Endothelial cell (in vitro differentiated cells): ENCODE results near the gene TMEM200B. TPM values are rescaled to one million over a fixed set of nuclear protein-coding genes. Genes with fewer than 3 reads are reported as not detected.
"Not testable (repeated sequence)": the region's sequence is repeated elsewhere in the genome, so short reads cannot be mapped to it uniquely, and the experiment has no call there.

Experiments
- DNase-seq: peaks from one replicate; pipeline ENCODE4 v3.0.0; 2021; ENCODE audit warnings: low spot score
- H3K27ac Mint-ChIP-seq: one replicate; pipeline ENCODE4 v1.8.0; 2021; ENCODE audit warnings: mixed read lengths, inconsistent platforms; ENCODE audit not compliant: unreplicated experiment
- H3K27me3 Mint-ChIP-seq: one replicate; pipeline ENCODE4 v1.8.0; 2021; ENCODE audit warnings: mild to moderate bottlenecking, moderate library complexity, mixed read lengths, inconsistent platforms; ENCODE audit not compliant: unreplicated experiment
- H3K36me3 Mint-ChIP-seq: one replicate; pipeline ENCODE4 v1.8.0; 2021; ENCODE audit warnings: mild to moderate bottlenecking, low read depth, mixed read lengths, inconsistent platforms; ENCODE audit not compliant: unreplicated experiment
- H3K4me1 Mint-ChIP-seq: one replicate; pipeline ENCODE4 v1.8.0; 2021; ENCODE audit warnings: mild to moderate bottlenecking, mixed read lengths, inconsistent platforms; ENCODE audit not compliant: unreplicated experiment
- H3K4me3 Mint-ChIP-seq: one replicate; pipeline ENCODE4 v1.8.0; 2021; ENCODE audit warnings: mild to moderate bottlenecking, mixed read lengths, inconsistent platforms; ENCODE audit not compliant: unreplicated experiment
- H3K9me3 Mint-ChIP-seq: one replicate; pipeline ENCODE4 v1.8.0; 2021; ENCODE audit warnings: mixed read lengths, inconsistent platforms; ENCODE audit not compliant: unreplicated experiment
- total RNA-seq: library from RNA; stranded (reverse); fragmentation: NEBNext Ultra II Directional; extraction: Animal tissue kit (Norgen Biotek cat#: 25700); gene quantifications from one replicate; pipeline ENCODE4 v1.2.1, GENCODE V29; 2021; ENCODE audit not compliant: unreplicated experiment
- TF ChIP-seq, protein P1 (sequence below): fragments of 200-600 bp; sonication (generic); IDR thresholded peaks from one replicate; pipeline ENCODE4 v1.5.0; 2021; ENCODE audit warnings: antibody characterized with exemption; ENCODE audit not compliant: unreplicated experiment

TMEM200B gene
- total RNA-seq, 1 donor from 2014 or later, result 0.95 TPM

DNA sequence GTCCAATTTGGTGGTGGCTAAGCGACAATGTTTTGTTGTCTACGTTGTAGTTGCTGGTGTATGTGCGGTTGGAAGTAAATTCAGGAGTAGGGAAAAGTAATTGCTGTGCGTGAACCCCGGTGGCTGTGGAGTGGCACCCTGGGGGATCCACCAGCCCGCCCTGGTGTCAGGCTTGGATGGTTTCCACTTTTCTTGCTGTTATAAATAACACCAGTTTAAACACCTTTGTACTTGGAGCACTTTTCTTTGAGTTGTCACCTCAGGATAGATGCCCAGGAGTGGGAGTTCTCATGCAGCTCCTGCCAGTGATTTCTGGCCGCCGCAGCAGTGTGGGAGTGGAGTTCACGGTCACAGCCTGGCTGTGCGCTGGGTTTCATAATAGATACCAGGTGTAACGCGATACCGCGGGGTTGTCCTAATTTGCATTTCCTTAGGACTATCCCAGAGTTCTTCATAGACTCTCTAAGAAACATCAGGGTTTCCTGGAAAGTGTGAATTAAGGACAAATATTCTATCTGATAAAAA is 12.8 kb upstream of the TMEM200B start:
- Mint-ChIP-seq H3K36me3 (no peaks in the 10 kb centered on the region), H3K4me3 (no peak overlapping the region), H3K9me3 (no peaks in the 10 kb centered on the region), H3K27ac (no peak overlapping the region), H3K27me3 (peaks cover 3% of the 10 kb centered on the region), H3K4me1 (peaks cover 7% of the 10 kb centered on the region)
- TF ChIP-seq, protein P1, sequence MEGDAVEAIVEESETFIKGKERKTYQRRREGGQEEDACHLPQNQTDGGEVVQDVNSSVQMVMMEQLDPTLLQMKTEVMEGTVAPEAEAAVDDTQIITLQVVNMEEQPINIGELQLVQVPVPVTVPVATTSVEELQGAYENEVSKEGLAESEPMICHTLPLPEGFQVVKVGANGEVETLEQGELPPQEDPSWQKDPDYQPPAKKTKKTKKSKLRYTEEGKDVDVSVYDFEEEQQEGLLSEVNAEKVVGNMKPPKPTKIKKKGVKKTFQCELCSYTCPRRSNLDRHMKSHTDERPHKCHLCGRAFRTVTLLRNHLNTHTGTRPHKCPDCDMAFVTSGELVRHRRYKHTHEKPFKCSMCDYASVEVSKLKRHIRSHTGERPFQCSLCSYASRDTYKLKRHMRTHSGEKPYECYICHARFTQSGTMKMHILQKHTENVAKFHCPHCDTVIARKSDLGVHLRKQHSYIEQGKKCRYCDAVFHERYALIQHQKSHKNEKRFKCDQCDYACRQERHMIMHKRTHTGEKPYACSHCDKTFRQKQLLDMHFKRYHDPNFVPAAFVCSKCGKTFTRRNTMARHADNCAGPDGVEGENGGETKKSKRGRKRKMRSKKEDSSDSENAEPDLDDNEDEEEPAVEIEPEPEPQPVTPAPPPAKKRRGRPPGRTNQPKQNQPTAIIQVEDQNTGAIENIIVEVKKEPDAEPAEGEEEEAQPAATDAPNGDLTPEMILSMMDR, result no peak
- DNase-seq, result no peak

DNA sequence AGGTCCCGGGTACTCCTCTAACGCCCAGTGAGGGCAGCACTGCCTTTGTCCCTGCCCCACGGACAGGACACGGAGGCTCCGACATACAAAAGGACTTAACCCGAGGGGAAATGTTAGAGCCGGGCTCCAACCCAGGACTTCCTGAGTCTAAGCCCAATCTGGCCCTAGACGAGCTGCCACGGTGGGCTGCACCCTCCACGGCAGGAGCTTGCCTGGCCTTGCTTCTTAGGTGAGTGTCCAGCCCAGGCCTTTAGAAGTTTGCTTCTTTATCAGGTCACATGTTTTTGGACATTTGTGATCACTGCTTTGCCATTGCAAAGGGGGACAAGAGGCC is 11.0 kb upstream of the TMEM200B start:
- Mint-ChIP-seq H3K9me3 (no peaks in the 10 kb centered on the region), H3K4me3 (no peak overlapping the region), H3K36me3 (no peaks in the 10 kb centered on the region), H3K4me1 (peaks cover 7% of the 10 kb centered on the region), H3K27ac (no peak overlapping the region), H3K27me3 (peaks cover 3% of the 10 kb centered on the region)
- TF ChIP-seq, protein P1, result no peak
- DNase-seq, result peak; percentile 15

DNA sequence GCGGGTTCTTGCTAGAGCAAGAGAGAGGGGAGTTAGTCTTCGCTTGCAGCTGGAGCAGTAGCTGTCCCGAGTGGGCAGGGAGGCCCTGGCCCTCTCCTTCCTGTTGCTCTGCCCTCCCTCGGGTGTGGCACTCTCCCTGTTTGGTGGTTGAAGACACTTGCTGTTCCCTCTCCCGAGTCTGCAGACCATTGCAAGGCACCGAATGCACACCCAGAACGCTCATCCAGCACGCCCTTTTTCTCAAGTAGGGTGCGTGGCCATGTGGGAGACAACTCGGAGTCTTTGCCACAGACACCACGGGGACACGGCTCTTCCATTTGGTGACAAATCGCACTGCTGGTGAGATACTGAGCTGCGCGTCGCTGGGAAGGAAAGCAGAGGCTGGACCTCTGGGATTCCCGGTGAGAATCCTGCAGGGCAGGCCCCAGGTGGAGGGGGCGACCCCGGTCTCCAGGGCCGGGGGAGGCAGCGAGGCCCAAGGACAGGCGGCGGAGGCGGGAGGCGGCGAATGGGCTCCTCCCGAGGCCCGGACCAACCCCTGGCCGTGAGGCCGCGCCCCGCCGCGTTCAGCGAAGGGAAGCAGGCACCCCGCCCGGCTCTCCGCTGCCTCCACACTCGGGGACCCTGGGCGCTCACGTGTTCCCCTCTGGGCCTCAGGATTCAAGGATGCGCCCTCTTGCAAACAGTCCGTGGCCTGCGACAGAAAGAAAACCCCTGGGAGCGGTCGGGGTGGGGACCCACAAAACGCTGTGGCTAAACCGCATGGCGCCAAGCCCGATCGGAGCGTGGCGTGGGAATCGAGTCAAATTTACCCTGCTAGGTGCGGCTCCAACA is 10.4 kb upstream of the TMEM200B start:
- Mint-ChIP-seq H3K27me3 (peaks cover 3% of the 10 kb centered on the region), H3K4me1 (peaks cover 7% of the 10 kb centered on the region), H3K36me3 (no peaks in the 10 kb centered on the region), H3K9me3 (no peaks in the 10 kb centered on the region), H3K4me3 (no peak overlapping the region), H3K27ac (no peak overlapping the region)
- TF ChIP-seq, protein P1, result no peak
- DNase-seq, result no peak

DNA sequence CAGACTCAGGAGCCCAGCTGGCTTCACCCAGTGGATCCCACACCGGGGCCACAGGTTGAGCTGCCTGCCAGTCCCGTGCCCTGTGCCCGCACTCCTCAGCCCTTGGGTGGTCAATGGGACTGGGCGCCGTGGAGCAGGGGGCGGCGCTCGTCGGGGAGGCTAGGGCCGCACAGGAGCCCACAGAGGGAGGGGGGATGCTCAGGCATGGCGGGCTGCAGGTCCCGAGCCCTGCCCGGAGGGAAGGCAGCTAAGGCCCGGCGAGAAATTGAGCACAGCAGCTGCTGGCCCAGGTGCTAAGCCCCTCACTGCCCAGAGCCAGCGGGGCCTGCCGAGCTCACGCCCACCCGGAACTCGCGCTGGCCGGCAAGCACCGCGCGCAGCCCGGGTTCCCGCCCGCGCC is 7.4 kb upstream of the TMEM200B start:
- H3K27ac Mint-ChIP-seq, H3K36me3 Mint-ChIP-seq, H3K27me3 Mint-ChIP-seq, H3K4me3 Mint-ChIP-seq, H3K9me3 Mint-ChIP-seq, H3K4me1 Mint-ChIP-seq, DNase-seq: not testable (repeated sequence)

DNA sequence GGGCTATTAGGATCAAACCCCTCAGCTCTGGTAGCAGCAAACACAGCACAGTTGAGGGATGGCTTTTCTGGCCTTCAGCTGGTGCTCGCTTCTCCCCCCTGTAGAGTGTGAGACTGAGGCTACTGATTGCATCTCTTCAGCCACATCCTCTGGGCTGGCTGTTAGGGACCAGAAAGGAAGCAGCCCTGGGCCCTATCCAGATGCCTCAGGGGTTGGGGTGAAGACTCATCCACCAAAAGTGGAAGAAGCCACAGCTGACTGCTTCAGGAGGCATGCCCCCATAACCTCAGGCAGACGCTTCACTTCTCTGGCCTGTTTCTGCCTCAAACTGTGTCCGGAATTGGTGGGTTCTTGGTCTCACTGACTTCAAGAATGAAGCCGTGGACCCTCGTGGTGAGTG is 6.2 kb upstream of the TMEM200B start:
- TF ChIP-seq, protein P1, result no peak
- Mint-ChIP-seq H3K36me3 (no peaks in the 10 kb centered on the region), H3K9me3 (no peaks in the 10 kb centered on the region), H3K4me3 (peak overlapping the region; percentile 60), H3K27me3 (peaks cover 2% of the 10 kb centered on the region), H3K27ac (no peak overlapping the region), H3K4me1 (peaks cover 14% of the 10 kb centered on the region)
- DNase-seq, result no peak
